HCT116 (cell line): ENCODE data around the gene TMIGD3. TPM values are rescaled to one million over a fixed set of nuclear protein-coding genes. Genes with fewer than 3 reads are reported as not detected.

Experiments
- ATAC-seq: fragments of 200-7000 bp; cut with Tn5 transposase; 2 replicates; pipeline ENCODE4 v1.9.1; 2020; ENCODE audit warnings: mild to moderate bottlenecking, moderate library complexity
- BruUV-seq: library from RNA; stranded (reverse); fragments of 400-500 nt; replicated peaks from 2 replicates; lab custom pipeline; 2021; lab: Mats Ljungman, UMichigan
- CTCF ChIA-PET: fragments of 300-600 bp; sonication (Branson Sonifier 250); formaldehyde crosslinking; loops from one replicate; lab custom pipeline; 2021; ENCODE audit warnings: antibody characterized with exemption; lab: Charles Lee
- POLR2A ChIA-PET: fragments of 300-600, 350-600 bp; sonication (Branson Sonifier 250); formaldehyde crosslinking; loops from one replicate; lab custom pipeline; 2021; ENCODE audit warnings: antibody characterized with exemption; lab: Charles Lee
- RAD21 ChIA-PET, 2 experiments: fragments of 300-600 bp; sonication (Branson Sonifier 250); formaldehyde crosslinking; loops; one replicate each; lab custom pipeline; 2023; ENCODE audit warnings: low total read pairs in 2 of 2; ENCODE audit not compliant: uncharacterized antibody in 2 of 2, unreplicated experiment in 2 of 2, low non-redundant PET in 1 of 2; lab: Charles Lee
- DNase-seq: peaks from one replicate; pipeline ENCODE4 v3.0.0-alpha.2; 2010; ENCODE audit warnings: low read depth, low spot score
- H2AFZ ChIP-seq: fragments of 200-600 bp; shearing (Covaris generic), sonication (generic); 2 replicates; pipeline ENCODE4 v1.6.1; 2017; ENCODE audit warnings: low read depth, mixed run types, mixed read lengths, antibody characterized with exemption, low read length; ENCODE audit not compliant: poor library complexity, severe bottlenecking
- H3K27ac ChIP-seq: 2 replicates; pipeline ENCODE4 v1.5.1; 2012; ENCODE audit warnings: low read depth, low read length
- H3K27me3 ChIP-seq: fragments of 200-600 bp; sonication (generic); 2 replicates; pipeline ENCODE4 v1.6.1; 2016; ENCODE audit warnings: mixed run types, low read length, mixed read lengths; ENCODE audit not compliant: insufficient read depth
- H3K36me3 ChIP-seq, 2 experiments: fragments of 200-500 bp in 1 of 2; fragments of 200-600 bp in 1 of 2; sonication (Bioruptor generic) in 1 of 2; sonication (generic) in 1 of 2; 2 replicates each; pipeline versions ENCODE4 v1.5.1 to v1.6.1; 2014 to 2016; ENCODE audit warnings: low read length in 2 of 2, inconsistent platforms in 1 of 2, mixed read lengths in 1 of 2, mixed run types in 1 of 2; ENCODE audit not compliant: insufficient read depth in 2 of 2, control insufficient read depth in 1 of 2
- H3K4me1 ChIP-seq, 2 experiments: fragments of 200-600 bp in 1 of 2; sonication (generic) in 1 of 2; 2 replicates each; pipeline versions ENCODE4 v1.5.1 to v1.6.1; 2012 to 2017; ENCODE audit warnings: low read length in 2 of 2, inconsistent platforms in 1 of 2, mild to moderate bottlenecking in 1 of 2, mixed read lengths in 1 of 2, mixed run types in 1 of 2, moderate library complexity in 1 of 2; ENCODE audit not compliant: insufficient read depth in 2 of 2, control insufficient read depth in 1 of 2
- H3K4me2 ChIP-seq: fragments of 200-600 bp; sonication (generic); 2 replicates; pipeline ENCODE4 v1.6.1; 2017; ENCODE audit warnings: mixed run types, low read length, mixed read lengths
- H3K4me3 ChIP-seq, 2 experiments: fragments of 200-600 bp in 1 of 2; sonication (generic) in 1 of 2; replicated peaks in 1 of 2; 2 replicates each; pipeline ENCODE4 v1.5.1; 2011 to 2016; ENCODE audit warnings: low read length in 2 of 2, control low read depth in 1 of 2, low read depth in 1 of 2, mild to moderate bottlenecking in 1 of 2, mixed read lengths in 1 of 2, mixed run types in 1 of 2
- H3K79me2 ChIP-seq: fragments of 200-600 bp; sonication (generic); 2 replicates; pipeline ENCODE4 v1.6.1; 2017; ENCODE audit warnings: mild to moderate bottlenecking, mixed run types, low read length, moderate library complexity, mixed read lengths; ENCODE audit not compliant: insufficient read depth
- H3K9ac ChIP-seq: fragments of 200-600 bp; sonication (generic); 2 replicates; pipeline ENCODE4 v1.6.1; 2016; ENCODE audit warnings: low read length, mixed read lengths
- H3K9me2 ChIP-seq: fragments of 200-600 bp; sonication (generic), shearing (Covaris generic); 2 replicates; pipeline ENCODE4 v1.6.1; 2017; ENCODE audit warnings: mixed run types, mild to moderate bottlenecking, moderate library complexity; ENCODE audit not compliant: insufficient read depth
- H3K9me3 ChIP-seq, 2 experiments: fragments of 200-500 bp in 1 of 2; fragments of 200-600 bp in 1 of 2; sonication (Bioruptor generic) in 1 of 2; sonication (generic) in 1 of 2; 2 replicates each; pipeline ENCODE4 v1.6.1; 2014 to 2017; ENCODE audit warnings: low read length in 2 of 2, mixed read lengths in 2 of 2, inconsistent platforms in 1 of 2, low read depth in 1 of 2, mild to moderate bottlenecking in 1 of 2, mixed run types in 1 of 2, moderate library complexity in 1 of 2; ENCODE audit not compliant: control insufficient read depth in 1 of 2, insufficient read depth in 1 of 2
- H4K20me1 ChIP-seq: fragments of 200-600 bp; sonication (generic), shearing (Covaris generic); 2 replicates; pipeline ENCODE4 v1.6.1; 2017; ENCODE audit warnings: mixed run types, mild to moderate bottlenecking, moderate library complexity; ENCODE audit not compliant: insufficient read depth
- POLR2A ChIP-seq: IDR thresholded peaks from 2 replicates; pipeline ENCODE4 v1.7.0; 2011; ENCODE audit warnings: borderline replicate concordance; ENCODE audit not compliant: insufficient read depth, insufficient read length; ENCODE audit errors: extremely low read depth
- POLR2AphosphoS5 ChIP-seq: IDR thresholded peaks from 2 replicates; pipeline ENCODE4 v1.6.1; 2011; ENCODE audit warnings: mild to moderate bottlenecking, low read depth, low read length, moderate library complexity
- SP1 ChIP-seq: IDR thresholded peaks from 2 replicates; pipeline ENCODE4 v1.6.1; 2012; ENCODE audit warnings: low read depth
- intact Hi-C: fragments of 100-400 bp; cut with micrococcal nuclease; formaldehyde crosslinking; loops from 2 replicates; pipeline ENCODE4 v1.10.0; 2022
- total RNA-seq: library from RNA; stranded (reverse); gene quantifications from one replicate; pipeline ENCODE4 v1.2.1, GENCODE V29; 2021; ENCODE audit not compliant: unreplicated experiment
- TF ChIP-seq, protein P1 (sequence below): IDR thresholded peaks from 2 replicates; pipeline ENCODE4 v1.6.1; 2012
- TF ChIP-seq, protein P2 (sequence below): IDR thresholded peaks from 2 replicates; pipeline ENCODE4 v1.6.1; 2012; ENCODE audit warnings: low read depth
- TF ChIP-seq, protein P3 (sequence below): IDR thresholded peaks from 2 replicates; pipeline ENCODE4 v1.6.1; 2011; ENCODE audit warnings: mild to moderate bottlenecking, low read length, moderate library complexity; ENCODE audit not compliant: insufficient replicate concordance; ENCODE audit errors: extremely low read depth

TMIGD3 gene
- total RNA-seq, 1 experiment from 2014 or later, result not detected

DNA sequence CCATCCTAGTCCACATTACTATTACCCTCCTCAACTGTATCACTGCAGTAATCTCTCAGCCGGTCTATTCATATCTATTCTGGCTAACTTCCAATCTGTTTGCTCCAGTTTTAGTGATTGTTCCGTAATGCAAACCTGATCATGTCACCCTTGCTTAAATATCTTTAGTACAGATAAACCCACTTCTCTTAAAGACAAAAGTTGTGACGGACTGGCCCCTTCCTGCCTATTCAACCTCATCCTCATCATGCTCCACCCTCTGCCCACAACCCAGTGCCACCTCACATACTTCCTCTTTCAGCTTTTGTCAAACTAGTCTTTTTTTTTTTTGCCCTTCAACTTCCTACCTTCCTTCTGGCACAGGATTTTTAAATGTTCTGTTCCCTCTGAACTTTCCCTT, 32.4 kb downstream of the TMIGD3 start:
- Histone ChIP-seq H3K9ac (no peak overlapping the region), H3K36me3 (no peaks in the 10 kb centered on the region), H3K4me1 (no peaks in the 10 kb centered on the region), H3K9me2 (no peaks in the 10 kb centered on the region), H3K4me2 (no peak overlapping the region), H2AFZ (no peak overlapping the region), H4K20me1 (no peaks in the 10 kb centered on the region), H3K27me3 (no peaks in the 10 kb centered on the region), H3K79me2 (no peaks in the 10 kb centered on the region), H3K27ac (no peak overlapping the region), H3K9me3 (no peaks in the 10 kb centered on the region), H3K4me3 (no peak overlapping the region)
- ChIA-PET RAD21 (no interaction called here), POLR2A (no interaction called here), CTCF (no interaction called here)
- TF ChIP-seq POLR2A (no peak), SP1 (no peak), POLR2AphosphoS5 (no peak)
- TF ChIP-seq, protein P1, sequence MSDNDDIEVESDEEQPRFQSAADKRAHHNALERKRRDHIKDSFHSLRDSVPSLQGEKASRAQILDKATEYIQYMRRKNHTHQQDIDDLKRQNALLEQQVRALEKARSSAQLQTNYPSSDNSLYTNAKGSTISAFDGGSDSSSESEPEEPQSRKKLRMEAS, result no peak
- TF ChIP-seq, protein P2, sequence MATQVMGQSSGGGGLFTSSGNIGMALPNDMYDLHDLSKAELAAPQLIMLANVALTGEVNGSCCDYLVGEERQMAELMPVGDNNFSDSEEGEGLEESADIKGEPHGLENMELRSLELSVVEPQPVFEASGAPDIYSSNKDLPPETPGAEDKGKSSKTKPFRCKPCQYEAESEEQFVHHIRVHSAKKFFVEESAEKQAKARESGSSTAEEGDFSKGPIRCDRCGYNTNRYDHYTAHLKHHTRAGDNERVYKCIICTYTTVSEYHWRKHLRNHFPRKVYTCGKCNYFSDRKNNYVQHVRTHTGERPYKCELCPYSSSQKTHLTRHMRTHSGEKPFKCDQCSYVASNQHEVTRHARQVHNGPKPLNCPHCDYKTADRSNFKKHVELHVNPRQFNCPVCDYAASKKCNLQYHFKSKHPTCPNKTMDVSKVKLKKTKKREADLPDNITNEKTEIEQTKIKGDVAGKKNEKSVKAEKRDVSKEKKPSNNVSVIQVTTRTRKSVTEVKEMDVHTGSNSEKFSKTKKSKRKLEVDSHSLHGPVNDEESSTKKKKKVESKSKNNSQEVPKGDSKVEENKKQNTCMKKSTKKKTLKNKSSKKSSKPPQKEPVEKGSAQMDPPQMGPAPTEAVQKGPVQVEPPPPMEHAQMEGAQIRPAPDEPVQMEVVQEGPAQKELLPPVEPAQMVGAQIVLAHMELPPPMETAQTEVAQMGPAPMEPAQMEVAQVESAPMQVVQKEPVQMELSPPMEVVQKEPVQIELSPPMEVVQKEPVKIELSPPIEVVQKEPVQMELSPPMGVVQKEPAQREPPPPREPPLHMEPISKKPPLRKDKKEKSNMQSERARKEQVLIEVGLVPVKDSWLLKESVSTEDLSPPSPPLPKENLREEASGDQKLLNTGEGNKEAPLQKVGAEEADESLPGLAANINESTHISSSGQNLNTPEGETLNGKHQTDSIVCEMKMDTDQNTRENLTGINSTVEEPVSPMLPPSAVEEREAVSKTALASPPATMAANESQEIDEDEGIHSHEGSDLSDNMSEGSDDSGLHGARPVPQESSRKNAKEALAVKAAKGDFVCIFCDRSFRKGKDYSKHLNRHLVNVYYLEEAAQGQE, result no peak
- TF ChIP-seq, protein P3, sequence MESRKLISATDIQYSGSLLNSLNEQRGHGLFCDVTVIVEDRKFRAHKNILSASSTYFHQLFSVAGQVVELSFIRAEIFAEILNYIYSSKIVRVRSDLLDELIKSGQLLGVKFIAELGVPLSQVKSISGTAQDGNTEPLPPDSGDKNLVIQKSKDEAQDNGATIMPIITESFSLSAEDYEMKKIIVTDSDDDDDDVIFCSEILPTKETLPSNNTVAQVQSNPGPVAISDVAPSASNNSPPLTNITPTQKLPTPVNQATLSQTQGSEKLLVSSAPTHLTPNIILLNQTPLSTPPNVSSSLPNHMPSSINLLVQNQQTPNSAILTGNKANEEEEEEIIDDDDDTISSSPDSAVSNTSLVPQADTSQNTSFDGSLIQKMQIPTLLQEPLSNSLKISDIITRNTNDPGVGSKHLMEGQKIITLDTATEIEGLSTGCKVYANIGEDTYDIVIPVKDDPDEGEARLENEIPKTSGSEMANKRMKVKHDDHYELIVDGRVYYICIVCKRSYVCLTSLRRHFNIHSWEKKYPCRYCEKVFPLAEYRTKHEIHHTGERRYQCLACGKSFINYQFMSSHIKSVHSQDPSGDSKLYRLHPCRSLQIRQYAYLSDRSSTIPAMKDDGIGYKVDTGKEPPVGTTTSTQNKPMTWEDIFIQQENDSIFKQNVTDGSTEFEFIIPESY, result no peak
- ATAC-seq (no peak), DNase-seq (no peak)
- intact Hi-C loops, result no loop called here
- BruUV-seq, result no TSS peak
